Tibial artery (tissue), 4 donors: ENCODE measurements around the gene MYL11.

Experiments
- DNase-seq, 2 donors: peaks; one replicate each; pipeline ENCODE4 v3.0.0-alpha.2; 2019
- H3K27ac ChIP-seq, 2 donors: fragments of 200-600 bp; sonication (generic) in 1 of 2; 1 replicate in 1 of 2; 2 replicates in 1 of 2; pipeline ENCODE4 v1.5.1; 2018 to 2019; ENCODE audit warnings: mild to moderate bottlenecking in 1 of 2
- H3K27me3 ChIP-seq, 2 donors: fragments of 200-600 bp; sonication (generic) in 1 of 2; one replicate each; pipeline versions ENCODE4 v1.5.1 to v1.6.0; 2016 to 2019
- H3K36me3 ChIP-seq, 3 donors: fragments of 200-600 bp; sonication (generic) in 2 of 3; one replicate each; pipeline ENCODE4 v1.5.1; 2016 to 2019; ENCODE audit warnings: mild to moderate bottlenecking in 2 of 3
- H3K4me1 ChIP-seq, 4 donors: fragments of 200-600 bp; sonication (generic) in 2 of 4; 1 replicate in 3 of 4; 2 replicates in 1 of 4; pipeline ENCODE4 v1.5.1; 2016 to 2019
- H3K4me3 ChIP-seq, 2 donors: fragments of 200-600 bp; sonication (generic) in 1 of 2; 1 replicate in 1 of 2; 2 replicates in 1 of 2; pipeline ENCODE4 v1.5.1; 2018 to 2019; ENCODE audit warnings: mild to moderate bottlenecking in 2 of 2
- H3K9me3 ChIP-seq, 3 donors: fragments of 200-600 bp; sonication (generic) in 1 of 3; one replicate each; pipeline ENCODE4 v1.5.1; 2016 to 2019
- CTCF ChIP-seq, 2 experiments: fragments of 200-600 bp in 1 of 2; fragments of 450-650 bp in 1 of 2; IDR thresholded peaks; one replicate each; pipeline ENCODE4 v1.5.1; 2017 to 2019; ENCODE audit warnings: antibody characterized with exemption in 2 of 2, mild to moderate bottlenecking in 1 of 2, moderate library complexity in 1 of 2
- intact Hi-C: fragments of 100-400 bp; cut with DNase I; formaldehyde crosslinking; loops from one replicate; pipeline ENCODE4 v1.15.0; 2023; ENCODE audit warnings: low total_unique reads

The MYL11 gene

GRCh38 chr16:30350134-30350871 lies 24.3 kb upstream of the MYL11 start:
- peaks cover 0 to 35% (median 33%) of the 10 kb centered on the region in 4 donors for H3K4me1 ChIP-seq
- TF ChIP-seq CTCF (IDR thresholded peaks at IDR 0.05), result no peak
- H3K4me3 ChIP-seq, result no peak overlapping the region
- no peaks in the 10 kb centered on the region for H3K9me3 ChIP-seq
- H3K27me3 ChIP-seq, result no peaks in the 10 kb centered on the region
- intact Hi-C loops, result no loop called here
- DNase-seq, result peak in 1 of 2 donors; percentile 15
- H3K27ac ChIP-seq, result no peak overlapping the region
- H3K36me3 ChIP-seq, result peaks cover 0 to 42% (median 34%) of the 10 kb centered on the region in 3 donors

GRCh38 chr16:30351001-30351441 lies 23.6 kb upstream of the MYL11 start:
- no peak overlapping the region for H3K4me3 ChIP-seq
- no peak overlapping the region for H3K27ac ChIP-seq
- peaks cover 0 to 41% (median 37%) of the 10 kb centered on the region in 4 donors for H3K4me1 ChIP-seq
- peaks cover 0 to 42% (median 34%) of the 10 kb centered on the region in 3 donors for H3K36me3 ChIP-seq
- no peak for DNase-seq
- TF ChIP-seq CTCF (IDR thresholded peaks at IDR 0.05), result no peak
- no peaks in the 10 kb centered on the region for H3K27me3 ChIP-seq
- H3K9me3 ChIP-seq, result no peaks in the 10 kb centered on the region
- intact Hi-C loops, result no loop called here

- DNase-seq, result peak; percentile 86 to 93
- peak overlapping the region; percentile 52 to 86 for H3K27ac ChIP-seq
- H3K9me3 ChIP-seq, result no peaks in the 10 kb centered on the region
- H3K27me3 ChIP-seq, result no peaks in the 10 kb centered on the region
- TF ChIP-seq CTCF (IDR thresholded peaks at IDR 0.05), result no peak
- peaks cover 0 to 48% (median 45%) of the 10 kb centered on the region in 4 donors for H3K4me1 ChIP-seq
- H3K36me3 ChIP-seq, result peaks cover 0 to 43% (median 34%) of the 10 kb centered on the region in 3 donors
- H3K4me3 ChIP-seq, result no peak overlapping the region
- intact Hi-C loops, result no loop called here
Observed at GRCh38 chr16:30351586-30352419, 22.8 kb upstream of the MYL11 start.

GRCh38 chr16:30352488-30353401 lies 21.9 kb upstream of the MYL11 start:
- H3K4me3 ChIP-seq, result no peak overlapping the region
- intact Hi-C loops, result no loop called here
- H3K4me1 ChIP-seq, result peaks cover 0 to 53% (median 46%) of the 10 kb centered on the region in 4 donors
- TF ChIP-seq CTCF (IDR thresholded peaks at IDR 0.05), result no peak
- DNase-seq, result peak in 1 of 2 donors; percentile 66
- H3K27ac ChIP-seq, result peak overlapping the region; percentile 52 to 86
- H3K27me3 ChIP-seq, result no peaks in the 10 kb centered on the region
- H3K9me3 ChIP-seq, result no peaks in the 10 kb centered on the region
- peaks cover 5 to 52% (median 43%) of the 10 kb centered on the region in 3 donors for H3K36me3 ChIP-seq
